ENCODE data around the gene CFAP54. TPM values are rescaled to one million over a fixed set of nuclear protein-coding genes. Genes with fewer than 3 reads are reported as not detected.

CFAP54 gene
- total and polyA plus RNA-seq, 2 donors (not counting 3 experiments of a cell fraction or from before 2014, with no cell fraction given) = 3.6 to 26.9 TPM

- intact Hi-C loops (cut with micrococcal nuclease) = no loop called here
- no peak for FAIRE-seq
- CTCF ChIA-PET = interaction anchor here (1.5 kb wide), 1 partner anchor 10 kb away, joined by 3 read pairs; no protein-coding TSS in a partner anchor
These were observed 98.3 kb downstream of the CFAP54 start for GRCh38 chr12:96587691-96588090.

GRCh38 chr12:96590970-96591369, 101.6 kb downstream of the CFAP54 start:
- CTCF ChIA-PET = no interaction called here

More at GRCh38 chr12:96587691-96588090, 98.3 kb downstream of the CFAP54 start:
- no peaks in the 10 kb centered on the region for H3K4me1 ChIP-seq (ENCODE audit: control insufficient read depth, extremely low read depth, insufficient read depth, low read length)
- H3K79me2 ChIP-seq (ENCODE audit: control insufficient read depth, insufficient read depth, low read length) = no peaks in the 10 kb centered on the region
- POLR2A ChIA-PET = no interaction called here
- no peaks in the 10 kb centered on the region for H4K20me1 ChIP-seq (replicated peaks; ENCODE audit: control insufficient read depth, extremely low read depth, insufficient read depth, low read length)
- H3K27ac ChIP-seq (ENCODE audit: insufficient read depth, low read depth, low read length) = no peak overlapping the region
- no peak overlapping the region for H2AFZ ChIP-seq (ENCODE audit: low read depth, low read length)
- no peak overlapping the region for H3K9ac ChIP-seq (replicated peaks; ENCODE audit: extremely low read depth, insufficient read depth, low read length)
- H3K9me3 ChIP-seq (replicated peaks; ENCODE audit: control insufficient read depth, insufficient read depth, low read length) = no peaks in the 10 kb centered on the region
- TF ChIP-seq FOS (IDR thresholded peaks at IDR 0.05; ENCODE audit: borderline replicate concordance, insufficient read depth, low read length) (peak; percentile 49), GATA2 (IDR thresholded peaks at IDR 0.05; ENCODE audit: insufficient read depth, insufficient read length, low read depth, low read length) (no peak)
- H3K36me3 ChIP-seq (ENCODE audit: control insufficient read depth in 2 of 2, extremely low read depth in 1 of 2, insufficient read depth in 2 of 2, low read length in 2 of 2) = peaks cover 0 to 3% of the 10 kb centered on the region in 2 experiments
- dilution Hi-C loops (cut with MboI; ENCODE audit: extremely low pct_ligation_motif_present, low sequenced_read_pairs) = no loop called here
- BruUV-seq (replicated peaks) = no TSS peak
- DNase-seq (ENCODE audit: low read depth, low spot score) = peak; percentile 4
- H3K4me2 ChIP-seq (ENCODE audit: insufficient read depth, low read length) = no peak overlapping the region
- no peak overlapping the region for H3K4me3 ChIP-seq (replicated peaks in 1 of 3; ENCODE audit: insufficient read depth in 1 of 3, low read depth in 1 of 3, low read length in 3 of 3)
- H3K27me3 ChIP-seq (ENCODE audit: control insufficient read depth in 2 of 2, insufficient read depth in 2 of 2, low read length in 2 of 2) = no peaks in the 10 kb centered on the region
- H3K9me1 ChIP-seq (replicated peaks; ENCODE audit: control insufficient read depth, extremely low read depth, insufficient read depth, low read length) = no peaks in the 10 kb centered on the region

More at GRCh38 chr12:96590970-96591369, 101.6 kb downstream of the CFAP54 start:
- H3K4me3 ChIP-seq (replicated peaks in 1 of 3; ENCODE audit: insufficient read depth in 1 of 3, low read depth in 1 of 3, low read length in 3 of 3) = no peak overlapping the region
- no peak overlapping the region for H3K27ac ChIP-seq (ENCODE audit: insufficient read depth, low read depth, low read length)
- no peaks in the 10 kb centered on the region for H4K20me1 ChIP-seq (replicated peaks; ENCODE audit: control insufficient read depth, extremely low read depth, insufficient read depth, low read length)
- BruUV-seq (replicated peaks) = no TSS peak
- H3K9me1 ChIP-seq (replicated peaks; ENCODE audit: control insufficient read depth, extremely low read depth, insufficient read depth, low read length) = no peaks in the 10 kb centered on the region
- H3K36me3 ChIP-seq (ENCODE audit: control insufficient read depth in 2 of 2, extremely low read depth in 1 of 2, insufficient read depth in 2 of 2, low read length in 2 of 2) = peaks cover 5 to 6% of the 10 kb centered on the region in 2 experiments
- no peaks in the 10 kb centered on the region for H3K27me3 ChIP-seq (ENCODE audit: control insufficient read depth in 2 of 2, insufficient read depth in 2 of 2, low read length in 2 of 2)
- H3K4me2 ChIP-seq (ENCODE audit: insufficient read depth, low read length) = no peak overlapping the region
- no peak overlapping the region for H3K9ac ChIP-seq (replicated peaks; ENCODE audit: extremely low read depth, insufficient read depth, low read length)
- H3K4me1 ChIP-seq (ENCODE audit: control insufficient read depth, extremely low read depth, insufficient read depth, low read length) = no peaks in the 10 kb centered on the region
- POLR2A ChIA-PET = no interaction called here
- no peaks in the 10 kb centered on the region for H3K79me2 ChIP-seq (ENCODE audit: control insufficient read depth, insufficient read depth, low read length)
- no peak for FAIRE-seq
- no peak overlapping the region for H2AFZ ChIP-seq (ENCODE audit: low read depth, low read length)
- no peak for TF ChIP-seq GATA2 (IDR thresholded peaks at IDR 0.05; ENCODE audit: insufficient read depth, insufficient read length, low read depth, low read length)
- TF ChIP-seq POLR2A (IDR thresholded peaks at IDR 0.05; ENCODE audit: low read depth, low read length) = no peak
- TF ChIP-seq JUN (IDR thresholded peaks at IDR 0.05; ENCODE audit: borderline replicate concordance, insufficient read depth, insufficient read length, low read depth) = no peak
- TF ChIP-seq EZH2 (IDR thresholded peaks at IDR 0.05; ENCODE audit: borderline replicate concordance, low read depth, low read length, severe bottlenecking) = no peak
- TF ChIP-seq POLR2AphosphoS5 (IDR thresholded peaks at IDR 0.05; ENCODE audit: insufficient read depth, low read depth, low read length) = no peak
- no peak for TF ChIP-seq FOS (IDR thresholded peaks at IDR 0.05; ENCODE audit: borderline replicate concordance, insufficient read depth, low read length)
- no peak for TF ChIP-seq CTCF (IDR thresholded peaks at IDR 0.05; ENCODE audit: extremely low read depth in 1 of 2, insufficient read depth in 1 of 2, low read depth in 1 of 2, low read length in 2 of 2)
- TF ChIP-seq MYC (IDR thresholded peaks at IDR 0.05; ENCODE audit: low read depth, low read length) = no peak
- no peak for TF ChIP-seq MAX (IDR thresholded peaks at IDR 0.05; ENCODE audit: insufficient read depth, insufficient read length)
- no peak for DNase-seq (ENCODE audit: low read depth, low spot score)
- intact Hi-C loops (cut with micrococcal nuclease) = no loop called here
- no peaks in the 10 kb centered on the region for H3K9me3 ChIP-seq (replicated peaks; ENCODE audit: control insufficient read depth, insufficient read depth, low read length)
- dilution Hi-C loops (cut with MboI; ENCODE audit: extremely low pct_ligation_motif_present, low sequenced_read_pairs) = no loop called here

Data from endothelial cell of umbilical vein (primary cell).